ENCODE results near the gene SLX4IP. TPM values are rescaled to one million over a fixed set of nuclear protein-coding genes. Genes with fewer than 3 reads are reported as not detected.

SLX4IP gene
- total RNA-seq, result 1 to 10 TPM in 1 of 4 donors, under 1 TPM in 3; 0.78 to 1.9 (median 0.90) TPM
- 1 to 10 TPM in 1 of 3 donors, under 1 TPM in 2; 0.20 to 1.2 (median 0.45) TPM for polyA plus RNA-seq
- long read RNA-seq, donor 1, result 0 reads
- long read RNA-seq, donor 2, result 0 reads

DNA sequence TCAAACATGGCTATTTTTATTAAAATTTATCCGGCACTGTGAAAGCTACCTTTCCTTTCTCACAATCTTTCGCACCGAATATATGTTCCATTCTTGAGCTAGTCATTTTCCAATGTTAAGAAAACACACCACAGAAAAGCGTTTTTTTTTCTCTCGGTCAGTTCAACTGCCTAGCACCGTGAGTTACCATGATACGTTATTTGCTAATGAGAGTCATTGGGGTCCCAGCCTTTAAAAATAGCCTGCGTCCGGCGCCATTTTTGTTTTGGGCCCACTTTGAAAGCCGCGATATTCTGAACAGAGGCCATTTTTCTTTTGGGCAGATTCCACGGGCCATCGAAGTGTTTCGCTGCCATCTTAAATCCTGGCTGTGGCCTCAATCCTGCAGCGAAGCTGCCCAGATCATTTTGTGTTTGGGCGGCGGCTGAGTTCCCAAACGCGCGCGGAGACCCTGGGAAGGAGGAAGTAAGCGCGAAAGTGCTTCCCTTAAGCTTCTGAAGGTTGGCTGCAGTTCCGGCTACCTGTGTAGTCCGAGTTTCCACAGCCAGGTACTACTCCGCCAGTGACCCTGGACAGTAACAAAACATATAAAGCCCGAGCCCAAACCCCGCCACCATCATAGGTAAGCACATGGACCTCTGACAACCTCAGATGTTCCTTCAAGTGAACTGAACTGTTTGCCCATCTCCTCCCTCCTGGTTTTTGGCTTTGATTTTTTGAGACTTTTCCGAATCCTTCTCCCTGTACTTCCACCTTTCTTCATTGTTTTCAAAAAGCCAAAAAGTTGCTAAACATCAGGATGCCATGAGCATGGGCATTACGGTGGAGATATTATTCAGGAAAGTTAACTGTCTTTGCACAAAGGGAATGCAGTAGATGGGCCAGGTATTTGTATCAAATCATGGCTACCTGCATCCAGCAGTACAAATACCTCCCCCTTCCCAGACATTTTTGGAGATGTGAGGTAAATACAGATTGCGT lies at the start of gene SLX4IP:
TSS of gene SLX4IP (plus strand) at position 474 of the 981 bp plus-strand sequence. CDS start 22,900 bp downstream, outside the sequence.
- Histone ChIP-seq H3K9me3 (no peaks in the 10 kb centered on the region), H3K4me3 (peak within 1 kb of the TSS; percentile 95), H3K4me1 (peaks cover 28% of the 10 kb centered on the region), H3K27ac (peak within 1 kb of the TSS; percentile 96), H3K27me3 (ENCODE audit: insufficient read depth in 3 of 3, low read length in 2 of 3) (no peaks in the 10 kb centered on the region), H3K36me3 (ENCODE audit: insufficient read depth in 1 of 2, low read depth in 1 of 2) (no peaks in the 10 kb centered on the region)
- DNase-seq (peak; percentile 85 to 93), ATAC-seq (peak; percentile 74 to 85 (median 80))
- intact Hi-C loops (cut with DNase I), result loop anchor here in 1 of 2 donors (10.0 kb wide), 1 partner anchor 400 kb away; the partner anchor contains the start of gene ANKEF1
- TF ChIP-seq, protein P1, sequence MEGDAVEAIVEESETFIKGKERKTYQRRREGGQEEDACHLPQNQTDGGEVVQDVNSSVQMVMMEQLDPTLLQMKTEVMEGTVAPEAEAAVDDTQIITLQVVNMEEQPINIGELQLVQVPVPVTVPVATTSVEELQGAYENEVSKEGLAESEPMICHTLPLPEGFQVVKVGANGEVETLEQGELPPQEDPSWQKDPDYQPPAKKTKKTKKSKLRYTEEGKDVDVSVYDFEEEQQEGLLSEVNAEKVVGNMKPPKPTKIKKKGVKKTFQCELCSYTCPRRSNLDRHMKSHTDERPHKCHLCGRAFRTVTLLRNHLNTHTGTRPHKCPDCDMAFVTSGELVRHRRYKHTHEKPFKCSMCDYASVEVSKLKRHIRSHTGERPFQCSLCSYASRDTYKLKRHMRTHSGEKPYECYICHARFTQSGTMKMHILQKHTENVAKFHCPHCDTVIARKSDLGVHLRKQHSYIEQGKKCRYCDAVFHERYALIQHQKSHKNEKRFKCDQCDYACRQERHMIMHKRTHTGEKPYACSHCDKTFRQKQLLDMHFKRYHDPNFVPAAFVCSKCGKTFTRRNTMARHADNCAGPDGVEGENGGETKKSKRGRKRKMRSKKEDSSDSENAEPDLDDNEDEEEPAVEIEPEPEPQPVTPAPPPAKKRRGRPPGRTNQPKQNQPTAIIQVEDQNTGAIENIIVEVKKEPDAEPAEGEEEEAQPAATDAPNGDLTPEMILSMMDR (IDR thresholded peaks at IDR 0.05), result no peak
- 2 to 4% (median 3%) methylated on average over 32 of the region's 32 CpGs for WGBS, 3 donors

DNA sequence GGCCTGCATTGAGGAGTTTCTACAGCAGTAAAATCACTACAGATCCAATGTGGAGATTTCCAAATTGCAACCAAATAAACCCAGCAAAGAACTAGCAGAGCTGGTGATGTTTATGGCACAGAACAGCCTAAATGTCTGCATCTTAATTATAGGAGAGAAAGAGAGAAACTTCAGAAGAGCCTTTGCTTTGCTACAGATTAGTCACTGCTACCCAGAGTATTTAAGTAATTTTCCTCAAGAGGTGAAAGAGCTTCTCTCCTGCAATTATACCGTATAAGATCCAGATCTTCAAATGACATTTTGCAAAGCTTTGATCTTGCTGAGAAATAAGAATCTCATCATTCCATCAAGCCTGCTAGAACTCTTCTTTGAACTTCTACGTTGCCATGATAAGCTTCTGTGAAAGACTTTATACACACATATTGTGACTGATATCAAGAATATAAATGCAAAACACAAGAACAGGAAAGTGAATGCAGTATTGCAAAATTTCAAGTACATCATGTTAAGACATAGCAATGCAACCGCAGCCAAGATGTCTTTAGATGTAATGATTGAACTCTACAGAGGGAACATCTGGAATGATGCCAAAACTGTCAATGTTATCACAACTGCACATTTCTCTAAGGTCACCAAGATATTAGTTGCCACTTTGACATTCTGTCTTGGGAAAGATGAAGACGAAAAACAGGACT lies 49.1 kb upstream of the SLX4IP start:
- Histone ChIP-seq H3K4me3 (no peak overlapping the region), H3K36me3 (ENCODE audit: insufficient read depth in 1 of 2, low read depth in 1 of 2) (no peaks in the 10 kb centered on the region), H3K9me3 (no peaks in the 10 kb centered on the region), H3K27ac (no peak overlapping the region), H3K4me1 (no peaks in the 10 kb centered on the region), H3K27me3 (ENCODE audit: insufficient read depth in 3 of 3, low read length in 2 of 3) (no peaks in the 10 kb centered on the region)
- ATAC-seq, result no peak
- no peak for DNase-seq
- intact Hi-C loops (cut with DNase I), result no loop called here
- TF ChIP-seq, protein P1 (IDR thresholded peaks at IDR 0.05), result no peak
- 74 to 81% (median 78%) methylated on average over 4 of the region's 4 CpGs for WGBS, 3 donors

DNA sequence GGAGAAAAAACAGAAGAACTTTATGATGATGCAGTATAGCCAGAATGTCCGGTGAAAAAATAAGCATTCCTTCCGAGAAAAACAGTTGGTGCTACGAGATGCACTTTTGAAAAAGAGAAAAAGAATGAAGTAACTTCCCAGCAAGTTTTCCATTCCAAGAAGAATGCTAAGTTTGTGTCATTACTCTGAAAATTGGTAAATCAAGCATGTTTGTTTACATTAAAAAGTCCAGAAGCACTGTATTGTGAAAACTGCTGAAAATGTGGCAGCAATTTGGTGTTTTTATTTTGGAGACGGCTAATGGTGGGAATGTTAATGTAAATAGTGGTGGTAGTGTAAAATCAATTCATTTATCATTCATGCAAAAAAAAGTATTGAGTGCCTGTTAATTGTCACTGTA lies 47.4 kb upstream of the SLX4IP start:
- H3K4me3 ChIP-seq, result no peak overlapping the region
- no peaks in the 10 kb centered on the region for H3K36me3 ChIP-seq (ENCODE audit: insufficient read depth in 1 of 2, low read depth in 1 of 2)
- no peak for DNase-seq
- no peak overlapping the region for H3K27ac ChIP-seq
- 88 to 94% (median 93%) methylated on average over 4 of the region's 4 CpGs for WGBS, 3 donors
- no peaks in the 10 kb centered on the region for H3K4me1 ChIP-seq
- TF ChIP-seq, protein P1 (IDR thresholded peaks at IDR 0.05), result no peak
- intact Hi-C loops (cut with DNase I), result no loop called here
- H3K9me3 ChIP-seq, result no peaks in the 10 kb centered on the region
- no peaks in the 10 kb centered on the region for H3K27me3 ChIP-seq (ENCODE audit: insufficient read depth in 3 of 3, low read length in 2 of 3)
- ATAC-seq, result no peak

DNA sequence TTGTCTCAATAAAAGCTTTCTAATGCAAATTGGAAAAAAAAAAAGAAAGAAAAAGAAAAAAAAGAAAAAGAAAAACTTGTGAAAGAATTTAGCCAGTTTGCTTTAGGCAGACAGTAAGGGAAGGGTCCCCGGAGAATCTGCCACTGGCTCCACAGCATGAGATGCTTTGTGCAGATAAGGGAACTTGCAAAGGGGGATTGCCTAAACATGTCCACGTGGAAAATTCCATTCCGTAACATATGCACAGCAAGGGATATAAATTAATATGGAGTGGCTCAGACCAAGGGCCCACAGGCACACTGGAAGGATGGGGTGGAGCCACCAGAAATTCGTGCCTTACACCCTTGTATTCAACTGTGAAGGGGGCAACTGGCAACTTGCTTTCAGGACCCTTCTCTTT lies 46.5 kb upstream of the SLX4IP start:
- DNase-seq (no peak), ATAC-seq (no peak)
- Histone ChIP-seq H3K4me1 (no peaks in the 10 kb centered on the region), H3K4me3 (no peak overlapping the region), H3K27me3 (ENCODE audit: insufficient read depth in 3 of 3, low read length in 2 of 3) (no peaks in the 10 kb centered on the region), H3K9me3 (no peaks in the 10 kb centered on the region), H3K36me3 (ENCODE audit: insufficient read depth in 1 of 2, low read depth in 1 of 2) (no peaks in the 10 kb centered on the region), H3K27ac (no peak overlapping the region)
- intact Hi-C loops (cut with DNase I), result no loop called here
- 68 to 79% (median 74%) methylated on average over 4 of the region's 4 CpGs for WGBS, 3 donors
- TF ChIP-seq, protein P1 (IDR thresholded peaks at IDR 0.05), result no peak
